Measurements from ENCODE around the gene KRTAP5-9.
"Not testable (repeated sequence)": the region's sequence is repeated elsewhere in the genome, so short reads cannot be mapped to it uniquely, and the experiment has no call there.

KRTAP5-9 gene, protein sequence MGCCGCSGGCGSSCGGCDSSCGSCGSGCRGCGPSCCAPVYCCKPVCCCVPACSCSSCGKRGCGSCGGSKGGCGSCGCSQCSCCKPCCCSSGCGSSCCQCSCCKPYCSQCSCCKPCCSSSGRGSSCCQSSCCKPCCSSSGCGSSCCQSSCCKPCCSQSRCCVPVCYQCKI

GRCh38 chr11:71548120-71548519 is at the start of gene KRTAP5-9:
KRTAP5-9 (plus strand) TSS chr11:71548420; CDS start chr11:71548658, 238 bp downstream.
- FAIRE-seq (no peak), DNase-seq (ENCODE audit: extremely low spot score, insufficient read length, low read depth) (no peak)

GRCh38 chr11:71499125-71499524 is 49.1 kb upstream of the KRTAP5-9 start:
- no peak for FAIRE-seq
- DNase-seq (ENCODE audit: extremely low spot score, insufficient read length, low read depth): no peak

- FAIRE-seq (no peak), DNase-seq (ENCODE audit: extremely low spot score, insufficient read length, low read depth) (no peak)
Observed at GRCh38 chr11:71499546-71499945, 48.7 kb upstream of the KRTAP5-9 start.

DNA sequence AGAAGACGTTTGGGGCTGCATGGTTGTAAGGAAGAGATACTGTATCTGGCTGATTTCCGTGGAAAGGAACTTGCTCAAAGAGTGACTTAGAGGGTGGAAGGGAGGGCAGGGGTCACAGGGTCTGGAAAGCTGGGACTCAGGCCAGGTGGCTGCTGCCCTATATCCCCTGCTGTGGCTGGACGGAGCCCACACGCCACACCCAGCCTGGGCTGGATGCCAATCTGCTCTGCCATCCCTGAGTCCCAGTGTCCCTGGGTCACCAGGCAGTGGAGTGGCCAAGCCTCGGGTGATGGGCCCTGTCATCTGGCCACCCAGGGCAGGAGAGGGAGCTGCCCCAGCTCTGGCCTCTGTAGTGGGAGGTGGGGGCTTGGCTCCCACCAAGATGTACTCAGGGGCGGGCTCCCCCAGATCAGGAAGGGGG is 47.6 kb upstream of the KRTAP5-9 start:
- DNase-seq (ENCODE audit: extremely low spot score, insufficient read length, low read depth) (no peak), FAIRE-seq (no peak)

DNA sequence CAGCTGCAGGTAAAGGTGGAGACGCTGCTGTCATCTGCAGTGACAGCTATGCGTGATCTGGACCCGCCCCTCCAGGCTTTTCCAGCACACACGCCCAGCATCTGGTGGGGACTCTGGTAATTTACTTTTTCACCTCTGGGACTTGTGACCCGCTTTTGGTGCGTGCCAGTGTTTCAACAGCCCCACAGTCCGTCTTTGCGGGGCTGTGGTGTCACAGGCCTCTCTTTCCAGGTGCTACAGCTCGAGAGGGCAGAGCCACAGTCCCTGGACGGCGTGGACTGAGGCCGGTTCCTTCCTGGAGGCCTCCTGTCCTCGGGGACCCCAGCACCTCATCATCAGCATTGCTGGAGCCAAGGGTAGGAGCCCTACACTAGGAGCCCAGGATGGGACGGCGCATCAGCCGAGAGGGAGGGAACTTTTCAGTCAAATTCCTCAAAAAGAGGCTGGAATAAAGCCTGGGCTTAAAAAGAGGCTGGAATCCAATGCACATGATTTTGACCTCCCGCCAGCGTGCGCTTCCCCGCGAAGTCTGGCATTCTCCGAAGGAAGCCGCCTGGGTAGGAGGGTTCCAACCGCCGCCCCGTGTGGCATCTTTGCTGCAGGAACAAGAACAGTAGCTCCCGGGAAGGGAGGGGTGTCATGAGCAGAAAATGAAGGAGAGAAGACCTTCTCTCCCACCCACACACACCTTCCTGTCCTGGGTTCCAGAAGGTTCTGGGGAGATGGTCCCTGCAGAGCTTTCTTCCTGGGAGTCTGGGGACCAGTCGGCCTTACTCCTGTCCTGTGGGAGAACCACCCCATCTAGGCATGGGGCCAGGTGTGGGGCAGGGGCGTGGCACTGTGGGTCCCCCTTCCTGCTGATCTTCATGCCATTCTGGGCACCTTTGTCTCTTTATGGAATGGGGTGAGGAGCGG is 46.9 kb upstream of the KRTAP5-9 start:
- DNase-seq (ENCODE audit: extremely low spot score, insufficient read length, low read depth) (no peak), FAIRE-seq (no peak)

GRCh38 chr11:71502026-71502425 is 46.2 kb upstream of the KRTAP5-9 start:
- DNase-seq (ENCODE audit: extremely low spot score, insufficient read length, low read depth) (no peak), FAIRE-seq (no peak)

DNA sequence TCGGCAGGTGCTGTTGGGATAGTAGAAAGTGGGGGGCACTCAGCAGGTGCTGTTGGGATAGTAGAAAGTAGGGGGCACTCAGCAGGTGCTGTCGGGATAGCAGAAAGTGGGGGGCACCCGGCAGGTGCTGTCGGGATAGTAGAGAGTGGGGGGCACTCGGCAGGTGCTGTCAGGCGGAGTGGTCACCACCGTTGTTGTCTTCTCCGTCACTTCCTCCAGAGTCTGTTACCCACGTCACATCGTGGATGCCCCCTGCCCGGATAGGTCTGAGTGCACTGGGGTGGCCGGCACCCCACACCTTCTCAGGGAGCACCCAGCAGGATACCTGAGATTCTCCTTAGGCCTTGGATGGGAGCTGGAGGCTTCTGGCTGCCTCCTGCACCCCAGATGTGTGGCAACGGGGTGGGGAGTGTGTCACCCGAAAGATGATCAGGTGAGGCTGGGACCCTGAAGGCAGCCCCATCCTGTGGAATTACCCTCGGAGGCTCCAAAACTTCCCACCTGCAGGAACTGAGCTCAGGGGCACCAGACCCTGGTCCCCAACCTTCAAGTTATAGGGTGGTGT is 45.3 kb upstream of the KRTAP5-9 start:
- FAIRE-seq: no peak
- no peak for DNase-seq (ENCODE audit: extremely low spot score, insufficient read length, low read depth)

DNA sequence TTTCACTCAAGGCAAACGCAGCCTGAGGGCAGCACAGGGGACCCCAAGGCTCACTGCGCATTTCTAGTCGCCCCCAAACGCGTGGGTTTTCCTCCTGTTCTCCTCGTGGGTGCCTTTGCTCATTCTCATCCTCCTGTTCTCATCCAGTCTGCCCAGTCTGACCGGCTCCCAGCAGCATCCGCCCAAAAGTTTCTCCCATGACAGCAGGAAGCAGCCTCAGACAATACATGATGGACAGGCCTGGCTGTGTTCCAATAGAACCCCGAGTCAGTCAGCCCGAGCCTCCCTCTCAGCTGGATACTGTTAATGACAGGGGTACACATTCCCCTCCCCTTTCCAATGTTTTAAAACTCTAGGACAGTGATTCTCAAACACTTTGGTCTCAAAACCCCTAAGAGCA is 43.7 kb upstream of the KRTAP5-9 start:
- FAIRE-seq (no peak), DNase-seq (ENCODE audit: extremely low spot score, insufficient read length, low read depth) (no peak)

DNA sequence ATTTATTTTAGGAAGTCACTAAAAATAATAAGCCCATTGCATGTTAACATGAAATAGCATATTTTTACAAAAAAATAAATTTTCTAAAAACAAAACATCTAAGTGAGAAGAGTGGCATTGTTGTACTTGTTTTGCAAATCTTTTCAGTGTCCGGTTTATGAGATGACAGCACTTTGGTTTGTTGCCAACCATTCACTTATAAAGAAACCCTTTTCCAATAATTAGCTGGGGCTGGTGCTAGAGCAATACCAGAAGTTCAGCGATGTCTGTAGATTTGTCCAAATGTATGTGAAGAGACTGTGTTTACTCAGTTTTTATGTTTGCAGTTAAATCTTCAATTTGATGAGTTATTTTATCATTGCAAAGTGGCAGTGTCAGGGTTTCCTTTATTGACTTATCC is 43.2 kb upstream of the KRTAP5-9 start:
- no peak for DNase-seq (ENCODE audit: extremely low spot score, insufficient read length, low read depth)
- FAIRE-seq: no peak

DNA sequence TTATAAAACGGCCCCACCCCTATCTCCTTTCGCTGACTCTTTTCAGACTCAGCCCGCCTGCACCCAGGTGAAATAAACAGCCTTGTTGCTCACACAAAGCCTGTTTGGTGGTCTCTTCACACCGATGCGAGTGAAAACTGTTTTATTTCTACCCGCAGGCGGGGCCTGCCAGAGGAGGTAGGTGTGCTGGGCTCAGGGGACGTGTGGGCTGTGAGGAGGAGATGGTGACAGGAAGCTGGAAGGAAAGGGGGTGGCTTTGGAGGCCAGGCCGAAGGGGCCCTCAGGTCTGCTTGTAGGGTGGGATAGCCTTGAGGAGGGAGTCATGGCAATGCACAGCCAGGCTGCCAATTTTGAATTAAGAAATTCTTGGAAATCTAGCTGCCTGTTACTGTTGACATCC is 42.4 kb upstream of the KRTAP5-9 start:
- FAIRE-seq: no peak

GRCh38 chr11:71507102-71507501 is 41.1 kb upstream of the KRTAP5-9 start:
- FAIRE-seq: no peak

More for the DNA sequence above, 42.4 kb upstream of the KRTAP5-9 start:
- DNase-seq (ENCODE audit: extremely low spot score, insufficient read length, low read depth): no peak

DNA sequence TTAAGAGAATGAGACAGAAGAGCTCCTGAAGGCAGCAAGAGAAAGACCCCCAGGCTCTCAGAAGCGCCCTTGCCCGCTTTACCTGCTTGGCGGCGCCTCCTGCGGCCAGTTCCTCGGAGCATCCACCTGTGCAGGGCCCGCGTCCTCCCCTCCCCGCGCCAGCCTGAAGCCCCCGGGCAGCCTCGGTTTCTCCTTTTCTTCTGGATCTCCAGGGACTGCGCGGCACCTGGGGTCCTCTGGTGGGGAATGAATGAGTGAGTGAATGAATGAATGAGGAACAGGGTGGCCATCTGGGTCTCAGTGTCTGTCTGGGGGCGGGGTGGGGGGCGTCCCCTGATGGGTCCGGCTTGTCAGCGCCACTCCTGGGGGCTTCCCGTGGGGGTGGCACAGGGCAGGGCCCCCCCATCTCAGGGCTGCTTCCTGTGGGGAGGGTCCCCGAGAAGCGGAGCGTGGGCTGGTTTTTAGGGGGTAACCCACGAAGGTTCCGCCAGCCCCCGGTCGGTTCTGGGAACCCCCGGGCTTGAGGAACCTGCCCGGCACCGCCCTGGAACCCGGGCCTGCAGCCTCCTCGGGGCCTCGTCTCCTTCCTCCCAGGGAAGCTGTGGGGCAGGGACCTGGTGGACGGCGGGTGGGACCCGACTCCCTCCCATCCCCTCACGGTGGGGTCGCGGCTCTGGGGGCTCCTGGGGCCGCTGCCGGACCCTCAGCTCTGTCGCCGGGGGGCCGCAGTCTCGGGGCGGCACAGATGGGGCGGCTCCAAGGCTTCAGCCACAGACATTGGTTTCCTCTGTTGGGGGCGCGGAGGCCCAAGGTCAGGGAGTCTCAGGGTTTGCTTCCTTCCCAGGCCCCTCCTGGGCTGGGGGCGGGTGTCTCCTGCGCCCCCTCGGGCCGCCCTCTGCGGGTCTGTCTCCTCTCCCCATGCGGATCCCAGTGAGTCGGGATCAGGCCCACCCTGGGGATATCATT is 29.4 kb upstream of the KRTAP5-9 start:
- FAIRE-seq (no peak), DNase-seq (ENCODE audit: extremely low spot score, insufficient read length, low read depth) (no peak)

More at GRCh38 chr11:71507102-71507501, 41.1 kb upstream of the KRTAP5-9 start:
- no peak for DNase-seq (ENCODE audit: extremely low spot score, insufficient read length, low read depth)

DNA sequence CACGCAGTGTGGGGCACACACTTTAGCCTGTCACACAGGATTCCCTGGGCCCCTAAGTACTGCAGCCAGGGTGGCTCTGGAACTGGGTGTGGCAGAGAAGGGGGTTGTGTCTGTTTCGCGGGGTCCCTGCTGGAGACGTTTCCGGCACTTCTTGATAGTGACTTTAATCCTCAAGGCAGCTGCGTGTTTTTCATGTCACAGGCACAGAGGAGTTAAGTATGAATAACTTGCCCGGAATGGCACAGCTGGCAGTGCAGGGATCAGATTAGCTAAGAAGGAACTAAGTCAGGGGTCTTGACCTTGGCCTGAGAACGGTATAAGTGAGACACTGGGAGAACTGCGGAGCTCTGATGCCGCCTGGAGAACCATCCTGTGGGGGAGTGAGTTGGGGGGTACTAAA is 28.7 kb upstream of the KRTAP5-9 start:
- no peak for DNase-seq (ENCODE audit: extremely low spot score, insufficient read length, low read depth)
- no peak for FAIRE-seq

DNA sequence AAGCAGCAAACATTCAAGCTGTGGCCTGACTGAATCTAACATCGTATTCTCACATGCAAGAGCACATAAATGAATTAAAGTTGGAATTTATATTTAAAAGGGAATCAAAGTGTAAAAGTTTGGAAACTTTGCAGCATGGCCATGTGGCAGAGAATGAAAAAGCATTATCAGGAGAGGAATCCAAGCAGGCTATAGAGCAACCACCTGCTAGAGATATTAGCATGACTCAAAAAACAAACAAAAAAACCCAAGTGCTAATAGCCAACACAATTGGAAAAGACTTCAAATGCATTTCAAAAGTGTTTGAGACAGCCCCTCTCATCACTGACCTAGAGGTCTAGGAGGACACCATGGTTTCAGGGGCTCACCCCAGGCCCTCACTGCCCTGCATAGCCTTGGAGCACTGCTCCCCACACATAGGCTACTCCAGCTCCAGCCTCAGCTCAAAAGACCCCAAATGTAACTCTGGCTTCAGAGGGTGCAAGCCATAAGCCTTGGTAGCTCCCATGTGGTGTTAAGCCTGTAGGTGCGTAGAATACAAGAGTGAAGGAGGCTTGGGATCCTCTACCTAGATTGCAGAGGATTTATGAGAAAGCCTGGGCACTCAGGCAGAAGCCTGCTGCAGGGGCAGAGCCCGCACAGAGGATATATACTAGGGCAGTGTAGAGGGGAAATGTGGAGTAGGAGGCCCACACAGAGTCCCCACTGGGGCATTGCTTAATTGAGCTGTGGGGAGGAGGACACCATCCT is 22.9 kb upstream of the KRTAP5-9 start:
- DNase-seq (ENCODE audit: extremely low spot score, insufficient read length, low read depth) (no peak), FAIRE-seq (no peak)

DNA sequence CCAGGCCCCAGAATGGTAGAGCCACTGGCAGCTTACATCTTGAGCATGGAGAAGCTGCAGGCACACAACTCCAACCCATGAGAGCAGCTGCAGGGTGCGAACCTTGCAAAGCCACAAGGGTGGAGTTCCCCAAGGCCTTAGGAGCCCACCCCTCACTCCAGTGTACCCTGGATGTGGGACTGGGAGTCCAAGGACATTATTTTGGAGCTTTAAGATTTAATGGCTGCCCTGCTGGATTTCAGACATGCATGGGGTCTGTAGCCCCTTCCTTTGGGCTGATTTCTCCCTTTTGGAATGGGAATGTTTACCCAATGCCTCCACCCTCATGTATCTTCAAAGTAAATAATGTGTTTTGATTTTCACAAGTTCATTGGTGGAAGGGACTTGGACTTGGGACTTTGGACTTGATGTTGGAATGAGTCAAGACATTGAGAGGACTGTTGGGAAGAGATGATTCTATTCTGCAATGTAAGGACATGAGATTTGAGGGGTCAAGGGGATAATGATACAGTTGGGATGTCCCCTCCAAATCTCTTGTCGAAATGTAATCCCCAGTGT is 22.2 kb upstream of the KRTAP5-9 start:
- no peak for FAIRE-seq
- no peak for DNase-seq (ENCODE audit: extremely low spot score, insufficient read length, low read depth)

GRCh38 chr11:71526796-71527575 is 21.2 kb upstream of the KRTAP5-9 start, which contains the start of gene KRTAP5-7:
KRTAP5-7 (plus strand) TSS chr11:71527267; CDS start chr11:71527301, 34 bp downstream.
- FAIRE-seq; DNase-seq (ENCODE audit: extremely low spot score, insufficient read length, low read depth): not testable (repeated sequence)

DNA sequence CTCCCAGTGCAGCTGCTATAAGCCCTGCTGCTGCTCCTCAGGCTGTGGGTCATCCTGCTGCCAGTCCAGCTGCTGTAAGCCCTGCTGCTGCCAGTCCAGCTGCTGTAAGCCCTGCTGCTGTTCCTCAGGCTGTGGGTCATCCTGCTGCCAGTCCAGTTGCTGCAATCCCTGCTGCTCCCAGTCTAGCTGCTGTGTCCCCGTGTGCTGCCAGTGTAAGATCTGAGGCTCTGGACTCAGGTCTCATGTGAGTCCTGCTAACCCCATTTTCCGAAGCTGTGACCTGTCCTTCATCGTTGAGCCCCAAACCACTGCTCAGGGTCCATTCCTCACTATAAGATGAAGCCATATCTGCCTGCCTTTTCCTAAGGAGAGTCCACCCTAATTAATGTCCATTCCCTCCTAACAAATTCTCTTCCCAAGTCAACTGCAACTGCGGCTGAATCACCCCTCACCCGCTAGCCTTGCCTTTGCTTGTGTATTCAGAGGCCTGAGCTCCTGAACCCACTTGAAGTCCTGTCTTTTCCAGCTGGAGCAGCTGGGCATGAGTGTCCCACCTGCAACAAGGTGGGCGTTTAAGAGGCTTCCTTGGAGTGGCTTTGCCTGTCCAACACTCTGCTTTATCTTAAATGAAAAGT is 20.5 kb upstream of the KRTAP5-9 start:
- FAIRE-seq (no peak), DNase-seq (ENCODE audit: extremely low spot score, insufficient read length, low read depth) (no peak)

- no peak for DNase-seq (ENCODE audit: extremely low spot score, insufficient read length, low read depth)
Observed at GRCh38 chr11:71530602-71531001, 17.6 kb upstream of the KRTAP5-9 start.

More at GRCh38 chr11:71530602-71531001, 17.6 kb upstream of the KRTAP5-9 start:
- FAIRE-seq: no peak

Measured in GM18507 (cell line).